HUDEP-2 (cell line): Measurements from ENCODE around the gene CDKAL1.

Experiments
- DNase-seq, 76 experiments: peaks; one replicate each; lab custom pipeline; 2025; ENCODE audit not compliant: unreplicated experiment in 76 of 76; lab: John Stamatoyannopoulos, UW

CDKAL1 gene

DNA sequence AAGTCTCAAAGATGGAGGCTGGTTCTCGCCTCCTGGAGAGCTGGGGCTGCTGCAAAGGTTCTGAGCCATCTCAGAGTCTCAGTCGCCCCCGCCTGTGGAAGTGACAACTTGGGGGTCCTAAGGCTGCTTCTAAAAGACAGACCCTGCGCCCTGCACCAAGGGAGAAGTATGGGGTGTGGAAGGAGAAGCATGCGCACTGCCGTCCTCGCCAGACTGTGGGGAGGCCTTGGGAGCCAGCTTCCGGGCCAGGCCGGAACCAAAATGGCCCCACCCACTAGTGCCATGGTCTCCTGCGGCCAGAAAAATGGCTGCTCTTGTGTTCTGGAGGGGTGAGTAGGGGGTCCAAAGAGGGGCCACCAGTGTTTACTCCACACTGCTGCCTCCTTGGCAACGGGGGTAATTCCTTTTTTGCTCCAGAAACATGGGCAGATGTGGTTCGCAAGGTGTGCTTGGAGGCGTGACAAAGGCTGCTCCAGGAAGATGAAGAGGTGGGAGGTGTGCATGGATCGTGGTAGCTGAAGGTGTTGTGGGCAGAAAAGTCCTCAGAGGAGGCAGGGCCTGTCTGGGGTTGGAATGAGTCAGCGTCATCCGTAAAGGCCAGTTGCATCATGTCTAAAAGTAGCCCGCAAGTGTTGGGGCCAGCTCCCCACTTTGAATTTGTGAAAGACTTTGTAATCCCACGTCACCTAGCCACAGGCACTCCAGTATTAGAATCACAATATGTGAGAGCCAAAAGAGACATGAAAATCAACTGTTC lies 729.5 kb downstream of the CDKAL1 start:
- DNase-seq = no peak

DNA sequence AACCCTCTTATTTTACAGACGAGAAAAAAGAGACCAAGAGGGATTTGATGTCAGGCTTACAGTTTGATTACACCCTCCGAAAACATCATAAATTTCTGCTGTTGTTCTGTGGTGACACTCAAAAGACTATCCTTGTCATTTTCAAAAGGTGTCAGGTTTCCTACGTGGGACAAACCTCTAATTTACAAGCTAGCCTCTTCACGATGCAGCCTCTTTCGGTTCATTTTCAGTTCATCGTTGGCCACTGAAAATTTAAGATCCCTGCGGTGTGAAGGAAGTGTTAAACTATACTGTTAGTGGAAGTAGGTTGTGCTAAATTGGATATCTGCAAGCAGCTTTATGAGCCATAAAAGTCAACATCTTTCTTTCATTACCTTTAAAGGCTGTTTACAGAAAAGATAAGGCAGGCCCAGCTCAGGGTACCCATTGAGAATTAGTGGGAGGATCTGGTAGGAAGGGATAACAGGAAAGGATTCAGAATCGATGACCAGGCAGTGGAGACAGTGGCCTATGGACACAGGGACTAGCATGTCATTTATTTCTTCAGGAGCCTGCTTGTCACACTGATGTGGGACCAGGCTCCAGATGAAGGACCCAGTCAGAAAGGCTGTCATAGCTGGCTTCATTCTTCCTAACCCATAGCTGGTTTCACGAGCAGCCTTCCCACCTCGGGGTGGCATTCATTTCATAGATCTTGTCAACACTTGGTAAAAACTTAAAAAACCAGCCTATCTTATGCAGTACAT lies 730.2 kb downstream of the CDKAL1 start:
- no peak for DNase-seq

DNA sequence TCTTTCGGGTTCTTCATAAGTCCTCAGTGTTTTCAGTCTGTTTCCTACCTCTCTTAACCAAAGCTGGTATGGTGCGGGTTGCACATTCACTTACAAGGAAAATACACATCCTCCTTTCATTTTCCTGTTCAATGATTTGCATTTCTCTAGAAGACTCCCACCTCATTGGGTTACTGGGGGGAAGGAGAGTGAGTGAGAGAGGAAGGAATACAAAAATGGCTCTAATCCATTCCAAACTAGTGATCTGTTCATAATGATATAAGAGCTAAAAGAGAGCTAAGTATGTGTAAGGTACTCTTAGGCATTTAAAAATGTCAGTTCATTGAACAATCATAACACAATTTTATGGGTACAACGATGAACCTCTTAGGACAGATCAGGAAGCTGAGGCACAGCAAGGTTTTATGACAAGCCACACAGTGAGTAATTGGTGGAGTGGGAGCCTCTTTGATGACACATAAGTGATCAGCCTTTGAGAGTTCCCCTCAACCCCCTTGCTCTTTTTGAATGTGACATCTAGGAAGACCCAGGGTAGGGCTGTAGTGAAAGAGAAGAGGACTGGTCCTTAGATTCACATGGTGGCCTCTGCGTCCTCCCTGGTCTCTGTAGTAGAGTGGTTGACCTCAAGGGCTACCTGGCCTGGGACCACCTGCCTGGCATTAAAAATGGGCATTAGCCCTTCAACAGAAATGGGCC lies 730.9 kb downstream of the CDKAL1 start:
- no peak for DNase-seq

DNA sequence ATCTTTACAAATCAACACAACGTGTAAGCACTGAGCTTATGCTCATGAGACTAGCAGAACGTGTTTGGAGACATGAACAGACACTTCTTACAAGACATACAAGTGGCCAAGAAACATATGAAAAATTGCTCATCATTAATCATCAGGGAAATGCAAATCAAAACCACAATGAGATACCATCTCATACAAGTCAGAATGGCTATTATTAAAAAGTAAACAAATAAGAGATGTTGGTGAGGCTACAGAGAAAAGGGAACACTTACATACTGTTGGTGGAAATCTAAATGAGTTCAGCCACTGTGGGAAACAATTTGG lies 731.4 kb downstream of the CDKAL1 start:
- DNase-seq = no peak

DNA sequence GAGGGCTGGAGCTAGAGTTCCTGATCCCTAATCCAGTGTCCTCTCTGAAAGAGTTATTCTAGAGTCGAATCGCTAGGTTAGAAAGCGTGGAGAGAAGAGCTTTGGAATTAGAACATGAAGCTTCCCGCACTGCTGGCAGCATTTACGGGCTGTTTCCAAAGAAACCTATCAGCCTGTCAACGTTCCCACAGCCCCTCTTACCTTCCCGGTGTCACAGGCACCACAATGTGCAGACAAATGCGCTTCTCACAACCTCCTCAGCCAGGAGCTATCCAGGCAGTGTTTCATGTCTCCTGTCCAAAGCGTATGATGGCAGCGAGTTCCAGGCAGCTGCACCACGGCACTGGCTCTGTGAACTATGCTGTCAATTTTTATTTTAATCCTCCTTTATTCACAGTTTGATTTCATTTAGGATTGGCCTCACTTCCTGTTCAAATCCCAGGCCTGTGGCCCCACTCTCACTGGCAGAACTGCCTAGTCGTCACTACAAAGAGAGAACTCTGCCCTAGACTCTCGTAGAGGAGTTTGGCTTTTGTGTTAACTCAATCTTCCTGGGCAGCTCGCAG lies 736.5 kb downstream of the CDKAL1 start:
- DNase-seq = no peak

DNA sequence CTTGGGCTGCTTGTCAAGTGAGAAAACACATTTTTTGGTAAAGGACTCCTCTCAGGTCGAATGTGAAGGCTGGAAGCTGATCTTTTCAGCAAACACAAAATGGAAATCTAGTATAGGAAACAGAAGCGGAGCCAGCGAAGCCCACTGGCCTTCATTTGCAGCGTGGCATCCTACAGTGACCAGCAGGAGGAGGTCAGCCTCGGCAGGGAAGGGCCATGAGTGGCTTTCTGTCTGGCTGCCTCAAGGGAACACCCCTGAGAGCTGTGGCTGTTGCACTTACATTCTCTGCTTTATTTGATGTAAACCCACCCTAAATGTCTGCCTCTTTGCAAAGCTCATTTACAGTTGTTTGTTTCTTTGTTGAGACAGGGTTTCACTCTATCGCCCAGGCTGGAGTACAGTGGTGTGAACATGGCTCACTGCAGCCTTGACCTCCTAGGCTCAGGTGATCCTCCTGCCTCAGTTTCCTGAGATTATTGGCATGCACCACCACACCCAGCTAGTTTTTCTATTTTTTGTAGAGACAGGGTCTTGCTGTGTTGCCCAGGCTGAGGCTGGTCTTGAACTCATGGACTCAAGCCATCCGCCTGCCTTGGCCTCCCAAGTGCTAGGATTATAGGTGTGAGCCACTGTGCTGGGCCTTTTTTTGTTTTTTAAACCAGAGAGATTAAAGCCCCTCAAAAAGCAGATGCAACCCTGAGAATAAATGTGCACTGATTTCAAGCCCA lies 737.3 kb downstream of the CDKAL1 start:
- no peak for DNase-seq

DNA sequence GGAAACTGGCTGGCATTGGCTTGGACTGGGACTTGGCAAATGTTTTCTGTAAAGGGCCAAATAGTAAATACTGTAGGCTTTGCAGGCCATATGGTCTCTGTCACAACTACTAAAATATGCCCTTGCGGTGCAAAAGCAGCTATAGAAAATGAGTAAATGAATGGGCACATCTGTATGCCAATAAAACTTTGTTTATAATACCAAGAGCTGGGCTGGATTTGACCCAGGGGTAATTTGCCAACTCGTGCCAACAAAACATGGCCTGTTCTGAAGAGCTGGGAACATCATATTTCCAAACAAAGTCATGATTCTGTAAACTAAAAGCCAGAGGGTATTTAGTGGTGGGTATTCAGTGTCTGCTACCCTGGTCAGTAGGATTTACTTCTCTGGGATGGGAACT lies 739.2 kb downstream of the CDKAL1 start:
- DNase-seq = no peak

DNA sequence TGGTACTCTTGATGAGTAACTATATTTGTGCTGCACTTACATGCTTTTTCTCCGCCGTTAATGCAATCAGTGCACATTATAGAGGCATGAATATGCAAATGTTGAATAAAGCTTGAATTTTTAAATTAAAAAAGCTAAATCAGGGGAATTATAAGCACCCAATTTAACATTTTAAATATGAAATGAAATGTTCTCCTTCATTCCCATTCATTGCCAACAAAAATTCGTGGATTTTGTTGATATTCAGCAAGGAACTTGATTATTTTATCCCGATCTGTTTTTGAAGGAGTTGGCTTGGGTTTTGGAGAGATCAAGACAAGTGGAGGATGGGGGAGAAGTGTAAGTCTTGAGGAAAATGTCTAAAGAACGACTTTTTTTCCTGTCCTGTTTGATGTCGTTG lies 740.6 kb downstream of the CDKAL1 start:
- no peak for DNase-seq

DNA sequence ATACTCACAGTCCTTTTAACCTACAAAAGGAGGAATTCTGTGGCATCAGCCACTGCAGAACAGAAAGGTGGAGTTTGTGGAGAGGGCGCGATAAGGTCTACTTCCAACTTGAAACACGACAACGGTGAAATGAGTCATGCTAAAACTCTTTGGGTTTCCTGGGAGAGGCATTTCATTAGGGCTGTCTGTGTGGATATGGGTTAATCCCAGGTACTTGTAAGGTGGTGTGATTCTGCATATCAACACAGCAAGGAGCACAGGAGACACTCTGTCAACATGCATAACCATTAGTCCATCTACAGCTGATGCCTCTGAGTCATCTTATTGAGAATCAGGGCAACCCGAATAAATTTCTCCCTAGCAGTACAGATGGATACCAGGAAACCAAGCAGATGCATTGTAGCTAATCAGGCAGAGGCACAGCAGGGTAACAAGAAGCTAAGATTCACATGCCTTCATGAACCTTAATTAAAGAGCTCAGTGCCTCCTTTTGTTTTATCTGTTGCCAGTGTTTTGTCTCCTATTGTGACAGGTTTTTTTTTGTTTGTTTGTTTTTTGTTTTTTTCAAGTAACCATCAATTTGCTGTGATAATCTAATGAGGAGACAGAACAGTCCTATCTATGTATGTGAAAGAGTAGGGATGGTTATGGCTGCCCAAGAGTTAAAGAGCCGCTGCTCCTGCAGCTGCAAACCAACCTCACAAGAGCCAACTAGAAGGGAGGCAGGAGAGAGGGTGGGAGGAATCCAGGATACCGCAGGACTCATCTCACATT lies 743.5 kb downstream of the CDKAL1 start:
- DNase-seq = no peak

DNA sequence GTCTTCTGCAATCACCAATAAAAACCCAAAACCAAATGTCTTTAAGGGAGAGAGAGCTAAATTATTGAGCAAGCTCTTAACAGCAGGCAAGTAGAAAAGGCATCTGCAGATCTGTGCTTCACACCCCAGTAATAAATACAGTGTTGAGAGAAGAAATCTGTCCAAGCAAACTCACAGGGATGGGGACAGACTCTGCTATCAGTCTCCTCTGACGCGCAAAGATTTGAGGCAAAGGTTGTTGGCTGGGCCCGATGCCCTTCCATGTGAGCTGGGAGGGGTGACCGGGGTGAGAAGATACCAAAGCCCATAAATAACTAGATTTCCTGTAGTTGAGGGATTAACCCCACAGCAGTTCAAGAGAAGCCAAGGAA lies 744.1 kb downstream of the CDKAL1 start:
- no peak for DNase-seq

DNA sequence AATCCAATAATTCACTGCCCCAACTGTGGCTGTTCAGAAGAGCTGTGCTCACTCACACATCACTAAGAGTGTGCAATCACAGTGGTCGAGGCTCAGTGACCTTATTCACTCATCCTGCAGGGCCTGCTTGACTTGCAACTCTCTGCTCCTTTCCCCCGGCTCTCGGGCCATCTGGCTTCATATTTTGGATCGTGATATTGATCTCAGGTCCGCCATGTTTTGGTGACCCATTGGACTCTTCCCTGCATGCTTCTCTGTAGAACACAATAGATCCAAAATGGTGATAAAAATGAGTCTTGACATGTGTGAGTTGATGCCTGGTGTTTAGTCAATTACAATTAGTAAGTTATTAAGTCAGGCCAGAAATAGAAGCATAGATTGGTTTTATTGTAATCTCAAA lies 745.4 kb downstream of the CDKAL1 start:
- DNase-seq = no peak

DNA sequence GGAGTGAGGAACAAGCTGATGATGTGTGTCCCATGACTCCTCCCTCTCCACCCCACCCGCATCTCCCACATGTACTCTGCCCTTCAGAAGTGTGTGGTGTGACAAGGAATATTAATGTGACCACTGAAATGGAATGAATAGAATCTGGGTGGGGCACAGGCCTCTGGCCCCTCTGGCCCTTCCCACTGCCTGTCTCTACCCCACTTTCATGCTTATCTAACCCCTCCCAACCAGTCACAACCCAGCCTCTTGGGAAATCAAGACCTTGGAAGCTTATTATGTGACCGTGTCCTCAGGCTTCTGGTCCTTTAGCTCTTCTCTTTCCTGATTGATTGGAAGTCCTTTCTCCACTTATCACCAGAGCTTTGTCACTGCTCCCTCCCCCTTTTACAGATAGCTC lies 747.1 kb downstream of the CDKAL1 start:
- DNase-seq = no peak
